GM13976 (cell line): ENCODE results near the gene FNDC8.

Experiments
- DNase-seq: peaks from one replicate; pipeline ENCODE4 v3.0.0; 2012; ENCODE audit warnings: low spot score
- CTCF ChIP-seq: IDR thresholded peaks from 2 replicates; pipeline ENCODE4 v1.5.1; 2012; ENCODE audit warnings: borderline replicate concordance, mild to moderate bottlenecking; ENCODE audit not compliant: insufficient read depth; ENCODE audit errors: extremely low read depth, missing control alignments, control extremely low read depth
- in situ Hi-C: fragments of 300-500 bp; cut with MboI; formaldehyde crosslinking; loops from one replicate; pipeline ENCODE4 v1.12.0; 2022; ENCODE audit warnings: low sequenced_read_pairs, mixed read lengths, inconsistent platforms; ENCODE audit not compliant: unreplicated experiment

The FNDC8 gene

GRCh38 chr17:35135322-35135721 lies 13.9 kb downstream of the FNDC8 start:
- in situ Hi-C loops: no loop called here
- DNase-seq: no peak
- TF ChIP-seq CTCF: no peak

GRCh38 chr17:35138218-35138617 lies 16.8 kb downstream of the FNDC8 start:
- DNase-seq: no peak
- in situ Hi-C loops: no loop called here
- no peak for TF ChIP-seq CTCF

- peak; percentile 95 for DNase-seq
- peak; percentile 99 for TF ChIP-seq CTCF
- in situ Hi-C loops: no loop called here
Observed at GRCh38 chr17:35141681-35142466, 20.5 kb downstream of the FNDC8 start, which contains the start of gene NLE1. Gene NLE1 (minus strand): TSS chr17:35142303. CDS start chr17:35142275, 28 bp downstream.

- in situ Hi-C loops: no loop called here
- TF ChIP-seq CTCF: no peak
Observed at GRCh38 chr17:35142467-35142796, 21.0 kb downstream of the FNDC8 start.

GRCh38 chr17:35144840-35145239 lies 23.4 kb downstream of the FNDC8 start:
- in situ Hi-C loops: no loop called here
- TF ChIP-seq CTCF: no peak

More at GRCh38 chr17:35142467-35142796, 21.0 kb downstream of the FNDC8 start:
- DNase-seq: no peak

GRCh38 chr17:35146214-35146833 lies 24.9 kb downstream of the FNDC8 start:
- no peak for DNase-seq
- TF ChIP-seq CTCF: no peak
- in situ Hi-C loops: no loop called here

More at GRCh38 chr17:35144840-35145239, 23.4 kb downstream of the FNDC8 start:
- DNase-seq: no peak
